KG1 (cell line): ENCODE measurements around the gene CHIC1.
"Not testable (repeated sequence)": the region's sequence is repeated elsewhere in the genome, so short reads cannot be mapped to it uniquely, and the experiment has no call there.

Source experiments
- DNase-seq: peaks from one replicate; lab custom pipeline; 2025; lab: John Stamatoyannopoulos, UW

Gene CHIC1

GRCh38 chrX:73562984-73563737 lies at the start of gene CHIC1:
TSS of gene CHIC1 (plus strand) at chrX:73563197. CDS start at chrX:73563285, 88 bp downstream.
- DNase-seq = peak; percentile 62

- DNase-seq = not testable (repeated sequence)
These were observed 40.2 kb upstream of the CHIC1 start for GRCh38 chrX:73522823-73523222.

- no peak for DNase-seq
These were observed 38.1 kb upstream of the CHIC1 start for GRCh38 chrX:73524906-73525305.

GRCh38 chrX:73525928-73526690 lies 36.9 kb upstream of the CHIC1 start:
- DNase-seq = no peak

- DNase-seq = not testable (repeated sequence)
These were observed 31.3 kb upstream of the CHIC1 start for GRCh38 chrX:73531655-73532054.

GRCh38 chrX:73556159-73556558 lies 6.8 kb upstream of the CHIC1 start:
- no peak for DNase-seq

- no peak for DNase-seq
These were observed 1.2 kb upstream of the CHIC1 start for GRCh38 chrX:73561801-73562200.

- no peak for DNase-seq
These were observed 539 bp upstream of the CHIC1 start for GRCh38 chrX:73562458-73562857.

- DNase-seq = no peak
These were observed 706 bp downstream of the CHIC1 start for GRCh38 chrX:73563738-73564068.

- DNase-seq = no peak
These were observed 14.4 kb downstream of the CHIC1 start for GRCh38 chrX:73577361-73577760.

GRCh38 chrX:73581002-73581628 lies 18.1 kb downstream of the CHIC1 start:
- DNase-seq = no peak

- not testable (repeated sequence) for DNase-seq
These were observed 34.8 kb downstream of the CHIC1 start for GRCh38 chrX:73597758-73598157.

GRCh38 chrX:73615022-73615421 lies 52.0 kb downstream of the CHIC1 start:
- no peak for DNase-seq

- DNase-seq = not testable (repeated sequence)
These were observed 78.7 kb downstream of the CHIC1 start for GRCh38 chrX:73641669-73642068.

- DNase-seq = no peak
These were observed 84.2 kb downstream of the CHIC1 start for GRCh38 chrX:73647212-73647611.

- DNase-seq = no peak
These were observed 84.8 kb downstream of the CHIC1 start for GRCh38 chrX:73647632-73648322.

GRCh38 chrX:73661322-73661721 lies 98.3 kb downstream of the CHIC1 start:
- not testable (repeated sequence) for DNase-seq

GRCh38 chrX:73668779-73669178 lies 105.8 kb downstream of the CHIC1 start:
- no peak for DNase-seq

- no peak for DNase-seq
These were observed 118.4 kb downstream of the CHIC1 start for GRCh38 chrX:73681408-73681807.

- no peak for DNase-seq
These were observed 120.4 kb downstream of the CHIC1 start for GRCh38 chrX:73683236-73683859.

- not testable (repeated sequence) for DNase-seq
These were observed 144.0 kb downstream of the CHIC1 start for GRCh38 chrX:73707014-73707413.

- DNase-seq = no peak
These were observed 165.6 kb downstream of the CHIC1 start for GRCh38 chrX:73728602-73729001.
